OCI-LY7 (cell line): ENCODE results near the gene SNCAIP.

ENCODE experiments used
- CTCF ChIP-seq: fragments of 200-600 bp; sonication (generic); conservative IDR thresholded peaks from 2 replicates; pipeline ENCODE4 v1.5.1; 2014; ENCODE audit warnings: mild to moderate bottlenecking, antibody characterized with exemption, low read length, moderate library complexity, mixed read lengths
- EZH2phosphoT487 ChIP-seq: fragments of 200-600 bp; sonication (generic); IDR thresholded peaks from 2 replicates; pipeline ENCODE4 v1.6.1; 2018; ENCODE audit warnings: low read depth, borderline replicate concordance, mild to moderate bottlenecking, mixed run types, antibody characterized with exemption, low read length, moderate library complexity, mixed read lengths

DNA sequence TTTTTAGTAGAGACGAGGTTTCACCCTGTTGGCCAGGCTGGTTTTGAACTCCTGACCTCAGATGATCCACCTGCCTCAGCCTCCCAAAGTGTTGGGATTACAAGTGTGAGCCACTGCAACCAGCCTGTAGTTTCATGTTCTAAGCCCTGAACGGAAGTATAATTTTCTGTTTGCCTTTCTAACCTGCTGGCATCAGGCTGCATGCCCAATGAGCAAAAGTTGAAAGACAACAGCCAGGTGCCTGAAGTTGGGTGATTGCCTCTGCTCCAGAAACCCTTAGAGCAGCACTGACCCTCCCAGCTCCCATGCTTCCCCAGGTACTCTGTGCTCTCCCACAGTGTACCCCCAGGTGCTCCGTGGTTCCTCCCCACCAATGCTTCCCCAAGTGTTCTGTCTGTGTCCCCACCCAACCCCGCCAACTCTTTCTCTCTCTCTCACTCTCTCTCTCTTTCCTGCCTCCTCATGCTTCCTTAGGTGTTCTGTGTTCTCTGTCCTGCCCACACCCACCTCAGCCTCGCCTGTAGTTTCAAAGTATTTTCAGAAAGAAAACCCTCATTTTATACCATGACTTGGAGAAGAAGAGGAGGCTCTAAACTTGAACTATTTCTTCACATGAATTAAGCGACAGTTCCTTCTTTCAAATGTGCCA is 145.3 kb downstream of the SNCAIP start:
- TF ChIP-seq CTCF: no peak
- TF ChIP-seq EZH2phosphoT487: no peak
